Esophagus squamous epithelium (tissue), 5 donors: Measurements from ENCODE around the gene PSG2. TPM values are rescaled to one million over a fixed set of nuclear protein-coding genes. Genes with fewer than 3 reads are reported as not detected.
"Not testable (repeated sequence)": the region's sequence is repeated elsewhere in the genome, so short reads cannot be mapped to it uniquely, and the experiment has no call there.

Source experiments
- DNase-seq: peaks from one replicate; lab custom pipeline; 2025; lab: John Stamatoyannopoulos, UW
- H3K27ac ChIP-seq, 4 donors: fragments of 200-600 bp; sonication (generic); one replicate each; pipeline ENCODE4 v1.5.1; 2016 to 2019; ENCODE audit warnings: mild to moderate bottlenecking in 1 of 4
- H3K27me3 ChIP-seq, 4 donors: fragments of 200-600 bp; sonication (generic); 1 replicate in 3 of 4; 2 replicates in 1 of 4; pipeline versions ENCODE4 v1.5.1 to v1.6.0; 2017 to 2021; ENCODE audit warnings: antibody characterized with exemption in 1 of 4
- H3K36me3 ChIP-seq, 3 donors: fragments of 200-600 bp; sonication (generic); one replicate each; pipeline ENCODE4 v1.5.1; 2016 to 2019
- H3K4me1 ChIP-seq, 3 donors: fragments of 200-600 bp; sonication (generic); one replicate each; pipeline ENCODE4 v1.5.1; 2017 to 2019
- H3K4me3 ChIP-seq, 4 donors: fragments of 200-600 bp; sonication (generic); 1 replicate in 3 of 4; 2 replicates in 1 of 4; pipeline ENCODE4 v1.5.1; 2016 to 2019; ENCODE audit warnings: mild to moderate bottlenecking in 2 of 4, moderate library complexity in 1 of 4
- H3K9me3 ChIP-seq, 3 donors: fragments of 200-600 bp; sonication (generic); one replicate each; pipeline ENCODE4 v1.5.1; 2016 to 2019
- WGBS, 2 donors: methylation state at CpG; one replicate each; pipeline ENCODE4 v1.1.5; 2018; 5-methylcytosine and 5-hydroxymethylcytosine counted together
- intact Hi-C: fragments of 100-400 bp; cut with DNase I; formaldehyde crosslinking; loops from one replicate; pipeline ENCODE4 v1.15.0; 2022
- total RNA-seq, 4 donors: library from RNA; depleted of rRNA; stranded (reverse); fragments of >200 nt; gene quantifications; one replicate each; pipeline ENCODE4 v1.1.0, GENCODE V29; 2016
- donor health status: DM: yes; HTN: yes; CAD: no.

The PSG2 gene
- total RNA-seq, 4 donors from 2014 or later, result not detected

GRCh38 chr19:43021629-43022028, 60.9 kb downstream of the PSG2 start:
- H3K27me3 ChIP-seq, H3K4me1 ChIP-seq, H3K9me3 ChIP-seq, H3K4me3 ChIP-seq, DNase-seq, intact Hi-C loops, H3K36me3 ChIP-seq: not testable (repeated sequence)
- 25 to 37% methylated on average over 3 to 4 of the region's 4 CpGs for WGBS, 2 donors
- H3K27ac ChIP-seq, result peak overlapping the region in 1 of 4 donors; percentile 48

GRCh38 chr19:43019588-43019987, 62.9 kb downstream of the PSG2 start:
- H3K27me3 ChIP-seq, H3K4me3 ChIP-seq, DNase-seq, H3K36me3 ChIP-seq, H3K27ac ChIP-seq, intact Hi-C loops, H3K9me3 ChIP-seq, H3K4me1 ChIP-seq: not testable (repeated sequence)

Other genes with a start within 250 kb of the PSG2 start
- not detected for gene PSG1, start 203.0 kb downstream of the PSG2 start, total RNA-seq
- gene PSG6, start 164.8 kb downstream of the PSG2 start, total RNA-seq, result not detected
- gene PSG7, start 145.5 kb downstream of the PSG2 start, total RNA-seq, result not detected
- not detected for gene PSG11, start 56.2 kb downstream of the PSG2 start, total RNA-seq
- not detected for gene PSG5, start 103.8 kb upstream of the PSG2 start, total RNA-seq
- under 1 TPM in 2 of 4 donors, not detected in 2; 0.35 to 0.41 TPM for gene PSG4, start 122.9 kb upstream of the PSG2 start, total RNA-seq
- not detected for gene PSG9, start 186.8 kb upstream of the PSG2 start, total RNA-seq